ENCODE measurements around the gene ETV5. TPM values are rescaled to one million over a fixed set of nuclear protein-coding genes. Genes with fewer than 3 reads are reported as not detected.
"Not testable (repeated sequence)": the region's sequence is repeated elsewhere in the genome, so short reads cannot be mapped to it uniquely, and the experiment has no call there.

ETV5 gene
- polyA plus RNA-seq, 1 of the 3 experiments (the other 2 are of a cell fraction): 20.9 TPM

DNA sequence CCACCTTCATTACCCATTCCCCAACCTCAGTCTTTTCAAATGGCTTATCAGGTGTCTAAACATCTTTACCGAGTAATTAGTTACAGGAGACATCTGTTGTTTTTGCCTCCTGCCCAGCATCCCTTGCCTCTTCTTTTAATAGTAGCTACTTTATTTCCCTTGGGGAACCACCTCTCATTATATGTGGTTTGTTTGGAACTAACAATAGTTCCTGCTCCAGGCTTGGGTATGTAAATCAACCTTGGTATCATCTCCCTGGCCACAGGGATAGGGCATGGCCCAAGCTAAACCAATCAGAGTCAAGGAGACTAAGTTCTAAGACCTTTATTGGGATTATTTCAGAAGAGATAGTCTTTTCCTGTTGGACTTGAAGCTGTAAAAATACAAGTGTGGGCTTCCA lies 76.6 kb downstream of the ETV5 start:
- Histone ChIP-seq H3K9ac (no peak overlapping the region), H3K4me2 (no peak overlapping the region), H2AFZ (ENCODE audit: low read depth) (no peak overlapping the region), H3K79me2 (ENCODE audit: insufficient read depth) (no peaks in the 10 kb centered on the region), H3K36me3 (replicated peaks in 1 of 2; ENCODE audit: control insufficient read depth in 1 of 2, insufficient read depth in 2 of 2, low read length in 1 of 2) (no peaks in the 10 kb centered on the region), H3K27ac (ENCODE audit: low read depth in 2 of 2, low read length in 1 of 2) (no peak overlapping the region), H3F3A (replicated peaks; ENCODE audit: insufficient read depth) (no peaks in the 10 kb centered on the region), H3K4me3 (ENCODE audit: low read depth in 2 of 2, low read length in 1 of 2) (no peak overlapping the region), H3K9me3 (no peaks in the 10 kb centered on the region), H3K27me3 (ENCODE audit: insufficient read depth) (peaks cover 8% of the 10 kb centered on the region; the same call in 1 of the 2 replicates), H3K4me1 (ENCODE audit: control insufficient read depth in 1 of 2, insufficient read depth in 2 of 2, low read depth in 1 of 2, low read length in 1 of 2) (no peaks in the 10 kb centered on the region; a peak in 1 of 4 replicates), H4K20me1 (ENCODE audit: insufficient read depth) (no peaks in the 10 kb centered on the region), H3K9me2 (peaks cover 2% of the 10 kb centered on the region; the same call in 1 of the 2 replicates)
- POLR2A ChIA-PET: no interaction called here
- CTCF ChIA-PET: no interaction called here
- no peak for DNase-seq
- WGBS (ENCODE audit: low lambda C conversion rate): 85% methylated on average over 1 of the region's 1 CpG
- TF ChIP-seq REST (IDR thresholded peaks at IDR 0.05; ENCODE audit: low read depth, low read length) (no peak), SMC3 (IDR thresholded peaks at IDR 0.05; ENCODE audit: low read depth, low read length) (no peak), TCF12 (IDR thresholded peaks at IDR 0.05) (no peak), EZH2phosphoT487 (IDR thresholded peaks at IDR 0.05; ENCODE audit: borderline replicate concordance, low read depth) (no peak), TAF1 (IDR thresholded peaks at IDR 0.05; ENCODE audit: borderline replicate concordance, low read depth, low read length) (no peak), SIN3A (IDR thresholded peaks at IDR 0.05; ENCODE audit: borderline replicate concordance, low read depth, low read length) (no peak), ELF1 (IDR thresholded peaks at IDR 0.05) (no peak), RFX5 (IDR thresholded peaks at IDR 0.05; ENCODE audit: low read length) (no peak), FOXM1 (IDR thresholded peaks at IDR 0.05; ENCODE audit: low read depth) (no peak), USF1 (IDR thresholded peaks at IDR 0.05; ENCODE audit: borderline replicate concordance, low read depth) (no peak), MAX (IDR thresholded peaks at IDR 0.05; ENCODE audit: low read depth) (no peak)

- H3K4me1 ChIP-seq (ENCODE audit: control insufficient read depth in 1 of 2, insufficient read depth in 2 of 2, low read depth in 1 of 2, low read length in 1 of 2); H3K4me2 ChIP-seq; H2AFZ ChIP-seq (ENCODE audit: low read depth); H3K9me2 ChIP-seq; H3K36me3 ChIP-seq (replicated peaks in 1 of 2; ENCODE audit: control insufficient read depth in 1 of 2, insufficient read depth in 2 of 2, low read length in 1 of 2); H3K79me2 ChIP-seq (ENCODE audit: insufficient read depth); H4K20me1 ChIP-seq (ENCODE audit: insufficient read depth); H3K9ac ChIP-seq; H3K27me3 ChIP-seq (ENCODE audit: insufficient read depth); DNase-seq; H3K27ac ChIP-seq (ENCODE audit: low read depth in 2 of 2, low read length in 1 of 2); POLR2A ChIA-PET; H3K9me3 ChIP-seq; H3K4me3 ChIP-seq (ENCODE audit: low read depth in 2 of 2, low read length in 1 of 2): not testable (repeated sequence)
- peaks cover 12% of the 10 kb centered on the region for H3F3A ChIP-seq (replicated peaks; ENCODE audit: insufficient read depth)
- CTCF ChIA-PET: interaction anchor here (1.3 kb wide), 1 partner anchor 117 kb away, joined by 3 read pairs; no protein-coding TSS in a partner anchor
- WGBS (ENCODE audit: low lambda C conversion rate): 93% methylated on average over 5 of the region's 5 CpGs
Measured at GRCh38 chr3:186025993-186026392, 82.9 kb downstream of the ETV5 start.
